Posterior vena cava (tissue), 2 donors: ENCODE data around the gene TNFRSF21. TPM values are rescaled to one million over a fixed set of nuclear protein-coding genes. Genes with fewer than 3 reads are reported as not detected.
"Not testable (repeated sequence)": the region's sequence is repeated elsewhere in the genome, so short reads cannot be mapped to it uniquely, and the experiment has no call there.

ENCODE experiments used
- DNase-seq: peaks from one replicate; pipeline ENCODE4 v3.0.0-alpha.2; 2020; ENCODE audit warnings: low spot score
- intact Hi-C, 2 donors: fragments of 100-400 bp; cut with DNase I; formaldehyde crosslinking; loops; one replicate each; pipeline versions ENCODE4 v1.14.1 to v1.14.2; 2022 to 2023
- long read RNA-seq, 2 donors: library from polyadenylated mRNA; unstranded; transcript quantifications; one replicate each; pipeline ENCODE4 v2.0.0, GENCODE V29; 2020 to 2021
- total RNA-seq, 2 donors: library from RNA; stranded (reverse); fragmentation: NEBNext Ultra II Directional; extraction: Animal tissue kit (Norgen Biotek cat#: 25700); gene quantifications; one replicate each; pipeline ENCODE4 v1.2.1, GENCODE V29; 2021
- donor health status: DM: yes; HTN: yes; CAD: no.
- donor health status: DM: yes; HTN: yes; CAD: no.

The TNFRSF21 gene
- 10 to 100 TPM in 1 of 2 donors, 1 to 10 TPM in 1; 4.0 to 10.5 TPM for total RNA-seq
- long read RNA-seq, donor 1, transcript TNFRSF21-201 (6 exons, 3,595 nt): major isoform, 5 of 6 reads
- long read RNA-seq, donor 1, partial matches to known transcripts: 1 of 6 reads
- long read RNA-seq, donor 1, other reads (novel, unspliced or antisense): 0 of 6 reads
- long read RNA-seq, donor 2: 0 reads

DNA sequence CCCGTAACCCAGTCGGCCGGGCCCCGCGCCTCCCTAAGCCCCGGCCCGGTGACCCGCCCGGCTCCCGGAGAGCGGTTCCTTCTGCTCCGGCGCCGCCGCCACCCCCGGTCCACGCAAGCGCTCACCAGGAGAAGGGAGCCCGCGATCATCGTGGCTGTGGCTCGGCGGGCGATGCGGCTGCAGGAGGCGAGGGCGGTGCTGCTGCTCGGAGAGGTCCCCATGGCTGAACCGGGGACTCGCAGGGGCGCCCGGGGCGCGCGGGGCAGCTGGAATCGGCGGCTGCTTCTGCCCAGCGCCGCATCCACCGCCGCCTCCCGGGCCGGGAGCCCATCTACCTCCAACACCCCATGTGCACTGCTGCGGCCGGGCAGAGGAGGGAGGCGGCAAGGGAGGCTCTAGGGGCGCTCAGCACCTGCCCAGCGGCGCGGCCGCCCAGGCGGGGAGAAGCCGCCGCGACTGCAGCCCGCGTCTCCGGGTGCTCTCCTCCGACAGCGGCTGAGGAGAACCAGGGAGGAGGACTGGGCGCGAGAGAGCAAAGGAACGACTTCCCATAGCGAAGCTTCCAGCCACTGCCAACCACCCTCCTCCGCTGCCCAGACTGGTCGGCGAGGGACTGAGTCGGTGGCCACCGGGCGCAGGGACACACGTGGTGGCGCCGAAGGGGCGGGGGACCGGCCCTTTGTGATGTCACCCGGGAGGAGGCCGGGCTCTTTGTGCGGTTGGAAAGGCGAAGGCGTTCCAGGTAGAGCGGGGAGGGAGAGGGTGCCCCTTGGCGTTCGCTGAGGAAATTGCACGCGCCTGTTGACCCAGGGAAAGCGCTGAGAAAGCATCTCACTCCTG lies at the start of gene TNFRSF21:
TNFRSF21 (minus strand) TSS at position 615 of the 840 bp plus-strand sequence; CDS start at position 221, 394 bp downstream.
- DNase-seq: peak; percentile 97
- intact Hi-C loops: no loop called here

GRCh38 chr6:47358440-47359225 lies 48.9 kb upstream of the TNFRSF21 start:
- no peak for DNase-seq
- intact Hi-C loops: no loop called here

GRCh38 chr6:47357827-47358226 lies 48.1 kb upstream of the TNFRSF21 start:
- intact Hi-C loops: no loop called here
- DNase-seq: no peak

DNA sequence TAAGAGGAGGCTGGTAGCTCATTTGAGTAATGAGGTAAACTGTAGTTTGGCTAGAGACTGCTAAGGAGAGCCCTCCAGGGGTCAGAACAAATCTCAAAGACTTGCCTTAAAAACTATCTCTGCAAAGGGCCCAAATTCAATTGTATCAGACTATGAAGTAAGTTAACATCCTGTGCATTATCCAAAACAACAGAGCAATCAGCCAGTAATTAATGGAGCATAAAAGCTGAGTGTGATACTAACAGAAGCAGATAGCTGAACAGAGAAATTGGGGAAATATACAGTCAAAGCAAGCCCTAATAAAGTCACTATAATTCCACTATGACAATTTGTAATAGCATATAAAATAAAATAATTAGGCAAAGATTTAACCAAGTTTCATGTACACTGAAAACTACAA lies 45.8 kb upstream of the TNFRSF21 start:
- intact Hi-C loops: no loop called here
- DNase-seq: no peak

DNA sequence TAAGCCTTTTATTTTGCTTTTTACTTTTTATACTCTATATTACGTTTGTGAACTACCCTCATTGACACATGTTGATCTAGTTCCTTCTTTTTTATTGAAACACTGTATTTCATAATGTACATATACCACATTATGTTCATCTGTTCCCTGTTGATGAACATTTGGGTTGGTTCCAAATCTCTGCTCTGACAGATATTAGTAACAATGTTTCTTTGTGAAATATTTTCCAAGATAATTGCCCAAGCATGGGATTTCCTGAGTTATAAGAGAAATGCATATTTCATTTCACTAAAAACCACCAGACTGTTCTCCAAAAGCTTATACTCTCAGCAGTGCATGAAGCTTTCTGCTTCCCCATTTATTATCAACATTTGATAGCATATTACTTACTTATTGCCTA lies 44.2 kb upstream of the TNFRSF21 start:
- intact Hi-C loops: no loop called here
- DNase-seq: no peak

GRCh38 chr6:47352966-47353365 lies 43.3 kb upstream of the TNFRSF21 start:
- intact Hi-C loops: no loop called here

DNA sequence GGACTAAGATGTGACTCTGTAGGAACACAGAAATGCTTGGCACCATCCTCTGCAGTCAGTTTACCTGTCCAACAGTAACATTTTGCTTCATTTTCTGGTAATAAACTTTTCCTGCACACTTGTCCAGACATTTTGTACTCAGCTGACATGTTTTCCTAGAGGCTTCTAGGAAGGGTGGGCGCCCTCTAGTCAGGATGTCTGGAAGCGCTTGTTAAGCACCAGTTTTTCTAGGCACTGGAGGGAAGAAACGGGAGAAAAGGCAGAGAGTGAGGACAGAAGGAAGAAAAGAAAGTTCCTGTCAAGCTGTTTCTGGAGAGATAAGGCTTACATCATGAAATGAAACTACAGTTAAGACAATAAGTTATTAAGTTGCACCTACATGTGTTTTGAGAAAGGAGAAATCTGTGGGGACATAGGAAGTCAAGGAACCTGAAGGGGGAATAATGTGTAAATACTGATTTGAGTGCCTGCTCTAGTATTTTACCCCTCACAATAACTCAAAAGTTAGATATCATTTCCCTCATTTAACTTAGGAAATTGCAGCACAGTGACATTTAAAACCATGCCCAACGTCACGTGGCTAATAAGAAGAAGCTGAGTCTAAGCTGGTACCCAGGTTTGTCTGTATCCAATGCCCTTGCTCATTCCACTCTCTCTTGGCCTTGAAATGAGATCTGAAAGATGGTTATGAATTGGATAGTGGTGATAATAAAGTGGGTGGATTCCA lies 42.7 kb upstream of the TNFRSF21 start:
- intact Hi-C loops: no loop called here
- DNase-seq: no peak

More at GRCh38 chr6:47352966-47353365, 43.3 kb upstream of the TNFRSF21 start:
- no peak for DNase-seq

GRCh38 chr6:47351621-47352020 lies 41.9 kb upstream of the TNFRSF21 start:
- intact Hi-C loops: no loop called here
- DNase-seq: no peak

DNA sequence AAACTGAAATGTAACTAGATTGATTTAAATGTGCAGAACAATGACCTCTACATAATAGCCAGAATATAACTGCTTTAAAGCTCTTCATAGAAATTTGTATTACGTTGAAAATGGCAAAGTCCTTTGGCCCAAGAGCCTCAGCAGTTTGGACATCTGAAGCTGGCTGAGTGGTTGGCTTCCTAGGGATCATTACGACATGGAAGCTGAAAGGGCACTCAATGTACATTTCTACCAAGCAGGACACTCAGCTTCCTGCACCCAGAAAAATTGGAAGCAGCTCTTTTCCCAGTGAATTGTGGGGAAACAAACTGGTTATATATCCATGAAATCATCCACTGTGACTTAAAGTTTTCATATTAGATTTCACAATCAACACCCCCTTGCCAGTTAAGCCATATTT lies 40.2 kb upstream of the TNFRSF21 start:
- intact Hi-C loops: no loop called here
- no peak for DNase-seq

GRCh38 chr6:47348316-47348863 lies 38.7 kb upstream of the TNFRSF21 start:
- intact Hi-C loops: no loop called here
- no peak for DNase-seq

DNA sequence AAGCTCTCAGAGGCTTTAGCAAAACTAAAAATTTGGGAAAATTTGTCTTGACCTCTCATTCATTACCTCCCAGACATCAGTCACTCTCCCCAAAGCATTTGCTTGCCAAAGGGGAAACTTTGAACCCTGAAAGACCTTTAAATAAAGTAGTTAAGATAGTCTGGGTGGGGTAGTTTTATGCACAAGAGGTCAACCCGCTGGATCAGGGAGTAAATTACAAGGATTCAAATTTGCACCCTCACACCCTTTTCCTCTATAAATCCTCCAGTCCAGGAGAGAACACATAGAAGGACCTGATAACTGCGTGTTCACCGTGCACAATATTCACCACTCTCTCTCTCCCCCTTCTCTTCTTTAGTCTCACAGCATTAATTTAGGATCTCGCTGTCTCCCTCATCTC lies 36.1 kb upstream of the TNFRSF21 start:
- DNase-seq: no peak
- intact Hi-C loops: no loop called here

GRCh38 chr6:47344022-47344421 lies 34.3 kb upstream of the TNFRSF21 start:
- intact Hi-C loops: no loop called here
- DNase-seq: no peak

DNA sequence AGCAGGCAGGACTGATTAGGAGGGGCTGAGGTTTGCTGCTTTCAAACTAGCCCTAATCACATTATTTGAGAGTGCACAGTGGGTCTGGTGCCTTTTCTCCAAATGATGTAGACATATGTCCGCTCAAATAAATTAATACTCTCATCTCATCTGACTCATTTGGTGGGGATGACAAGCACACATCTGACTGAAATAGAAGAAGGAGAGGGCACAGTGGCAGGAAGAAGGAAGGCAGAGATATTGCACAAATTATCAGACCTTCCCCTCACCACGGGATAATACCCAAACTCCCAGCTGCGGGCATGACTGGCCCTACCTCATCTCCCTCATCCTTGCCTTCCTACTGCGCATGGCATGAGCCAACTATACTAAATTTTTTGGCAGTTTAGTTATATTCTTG lies 33.9 kb upstream of the TNFRSF21 start:
- intact Hi-C loops: no loop called here
- no peak for DNase-seq

DNA sequence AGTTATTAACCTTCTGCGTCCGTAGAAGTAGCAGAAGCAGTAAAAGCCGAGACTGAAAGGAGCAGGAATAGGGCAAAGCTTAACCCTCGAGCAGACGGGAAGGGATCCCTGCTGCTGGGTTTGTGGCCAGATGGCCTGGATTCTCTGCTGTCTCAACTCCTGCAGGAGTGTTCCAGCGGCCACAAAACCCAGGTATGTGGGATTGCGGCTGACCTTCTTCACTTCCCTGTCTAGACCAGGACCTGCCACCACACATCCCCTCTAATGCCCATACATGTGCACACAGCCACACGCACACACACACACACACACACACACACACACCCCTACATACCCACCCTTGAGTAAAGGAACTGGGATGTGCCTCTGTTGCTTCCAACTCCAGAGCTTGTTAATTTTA lies 33.1 kb upstream of the TNFRSF21 start:
- DNase-seq: peak; percentile 73
- intact Hi-C loops: no loop called here

DNA sequence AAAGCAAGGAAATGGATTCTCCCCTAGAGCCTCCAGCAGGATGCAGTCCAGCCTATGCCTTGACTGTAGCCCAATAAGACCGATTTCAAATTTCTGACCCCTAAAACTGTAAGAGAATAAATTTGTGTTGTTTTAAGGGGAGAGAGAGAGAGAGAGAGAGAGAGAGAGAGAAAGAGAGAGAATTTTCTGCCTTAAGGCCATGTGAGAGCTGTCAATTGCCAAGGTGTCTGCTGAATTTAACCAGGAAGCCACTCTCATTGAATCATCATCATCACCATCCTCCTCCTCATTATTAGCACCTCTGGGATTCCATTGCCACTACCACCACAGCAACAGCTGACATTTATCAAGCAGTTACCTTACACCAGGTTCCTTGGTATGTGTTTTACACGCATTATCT lies 27.8 kb upstream of the TNFRSF21 start:
- no peak for DNase-seq
- intact Hi-C loops: no loop called here

DNA sequence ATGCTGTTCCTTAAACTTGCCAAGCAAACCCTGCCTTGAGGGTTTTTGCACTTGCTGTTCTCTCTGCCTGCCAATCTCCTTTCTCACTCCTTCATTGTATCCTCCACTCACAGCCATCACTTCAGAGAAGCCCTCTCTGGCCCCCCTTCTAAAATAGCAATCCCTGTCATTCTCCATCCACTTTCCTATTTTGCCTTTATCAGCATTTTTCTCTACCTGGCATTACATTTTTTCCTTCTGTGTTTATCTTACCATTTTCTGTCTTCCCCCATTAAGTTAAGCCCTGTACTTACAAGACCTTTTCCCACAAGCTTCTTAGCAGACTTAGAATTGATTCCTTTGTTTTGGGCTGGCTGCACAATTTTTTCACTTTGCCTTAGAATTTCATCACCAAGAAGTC lies 26.6 kb upstream of the TNFRSF21 start:
- DNase-seq: no peak
- intact Hi-C loops: no loop called here

DNA sequence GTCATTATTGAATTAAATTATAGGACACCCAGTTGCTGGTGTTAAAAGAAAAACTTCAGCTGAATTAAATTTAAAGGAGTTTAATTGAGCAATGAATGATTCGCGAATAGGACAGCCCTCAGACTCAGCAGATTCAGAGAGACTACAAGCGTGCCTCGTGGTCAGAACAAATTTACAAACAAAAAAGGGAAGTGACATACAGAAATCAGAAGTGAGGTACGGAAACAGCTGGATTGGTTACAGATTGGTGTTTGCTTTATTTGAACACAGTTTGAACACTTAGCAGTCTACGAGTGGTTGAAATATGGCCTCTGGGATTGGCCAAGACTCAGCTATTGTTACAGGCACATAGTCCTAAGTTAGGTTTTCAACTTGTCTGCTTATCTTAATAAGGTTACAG lies 25.8 kb upstream of the TNFRSF21 start:
- DNase-seq: no peak
- intact Hi-C loops: no loop called here

DNA sequence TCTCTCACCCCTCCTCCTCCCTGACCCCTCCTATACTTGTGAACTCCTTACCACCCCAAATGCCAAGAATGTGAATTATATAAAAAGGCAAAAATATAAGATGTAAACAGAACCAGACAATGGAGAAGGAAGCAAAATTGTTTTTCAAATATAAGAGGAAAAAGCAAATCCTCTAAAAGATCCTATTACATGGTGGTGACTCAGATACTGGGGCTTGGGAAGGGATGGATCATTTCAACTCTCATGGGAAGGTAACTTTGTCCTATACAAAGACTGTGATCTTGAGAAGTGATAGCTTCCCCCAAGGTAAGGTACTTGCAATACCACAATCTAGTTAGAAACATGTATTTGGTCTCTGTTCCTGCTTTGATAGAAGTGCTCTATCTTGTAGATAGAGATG lies 24.6 kb upstream of the TNFRSF21 start:
- intact Hi-C loops: no loop called here
- no peak for DNase-seq

DNA sequence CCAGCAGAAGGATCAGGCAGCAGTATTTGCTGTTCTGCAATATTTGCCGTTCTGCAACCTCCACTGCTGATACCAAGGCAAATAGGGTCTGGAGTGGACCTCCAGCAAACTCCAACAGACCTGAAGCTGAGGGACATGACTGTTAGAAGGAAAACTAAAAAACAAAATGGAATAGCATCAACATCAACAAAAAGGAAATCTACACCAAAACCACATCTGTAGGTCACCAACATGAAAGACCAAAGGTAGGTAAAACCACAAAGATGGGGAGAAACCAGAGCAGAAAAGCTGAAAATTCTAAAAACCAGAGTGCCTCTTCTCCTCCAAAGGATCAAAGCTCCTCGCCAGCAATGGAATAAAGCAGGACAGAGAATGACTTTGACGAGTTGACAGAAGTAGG lies 18.9 kb upstream of the TNFRSF21 start:
- DNase-seq, intact Hi-C loops: not testable (repeated sequence)
